Subcutaneous adipose tissue (tissue), 4 donors: ENCODE measurements around the gene DCBLD2. TPM values are rescaled to one million over a fixed set of nuclear protein-coding genes. Genes with fewer than 3 reads are reported as not detected.

Experiments
- CTCF ChIP-seq: fragments of 450-650 bp; IDR thresholded peaks from one replicate; pipeline ENCODE4 v1.5.1; 2016; ENCODE audit warnings: low read depth, mild to moderate bottlenecking, control low read depth, antibody characterized with exemption, moderate library complexity
- total RNA-seq, 4 donors: library from RNA; depleted of rRNA; stranded (reverse); fragments of >200 nt; gene quantifications; one replicate each; pipeline ENCODE4 v1.1.0, GENCODE V29; 2016

The DCBLD2 gene
- total RNA-seq, 4 donors from 2014 or later = 29.2 to 48.4 (median 31.2) TPM

- TF ChIP-seq CTCF = no peak
These were observed 115.0 kb downstream of the DCBLD2 start for GRCh38 chr3:98786364-98787006.

DNA sequence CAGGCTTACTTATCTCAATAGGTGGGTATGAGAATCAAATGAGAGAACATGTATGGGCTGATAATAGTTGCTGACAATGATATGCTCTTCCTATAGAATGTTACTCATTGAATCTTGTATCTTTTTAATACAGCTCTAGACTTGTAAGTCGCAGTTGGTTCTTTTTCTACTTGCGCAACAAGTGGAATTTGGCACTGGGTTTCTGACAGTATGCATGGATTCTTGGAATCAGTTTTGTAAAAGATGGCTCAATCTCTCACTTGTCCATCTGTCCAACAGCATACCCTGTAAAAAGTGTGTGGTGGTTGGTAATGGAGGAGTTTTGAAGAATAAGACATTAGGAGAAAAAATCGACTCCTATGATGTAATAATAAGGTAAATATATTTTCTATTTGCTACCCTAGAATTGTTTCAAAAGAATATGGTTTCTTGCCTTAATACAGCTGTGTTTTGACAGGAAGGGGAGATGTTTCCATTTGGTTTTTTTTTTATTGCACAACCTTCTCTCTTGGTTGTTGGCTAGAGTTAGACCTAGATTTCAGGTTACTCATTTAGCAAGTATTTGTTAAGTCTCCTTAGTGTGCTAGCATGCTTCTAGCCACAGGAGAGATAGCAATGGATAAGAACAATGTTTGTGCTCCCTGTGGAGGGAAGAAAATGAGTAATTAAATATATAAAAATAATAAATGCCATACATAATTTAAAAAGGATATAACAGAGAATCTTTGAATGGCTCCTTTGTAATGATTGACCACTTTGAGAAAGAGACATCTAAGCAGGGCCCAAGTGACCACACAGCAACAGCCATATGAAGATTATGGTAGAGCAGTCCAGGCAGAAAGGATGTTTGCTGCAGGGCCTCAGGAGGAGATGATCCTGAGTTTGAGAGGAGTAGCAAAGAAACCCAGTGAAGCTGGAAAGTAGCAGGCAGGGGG is 116.6 kb downstream of the DCBLD2 start:
- no peak for TF ChIP-seq CTCF

DNA sequence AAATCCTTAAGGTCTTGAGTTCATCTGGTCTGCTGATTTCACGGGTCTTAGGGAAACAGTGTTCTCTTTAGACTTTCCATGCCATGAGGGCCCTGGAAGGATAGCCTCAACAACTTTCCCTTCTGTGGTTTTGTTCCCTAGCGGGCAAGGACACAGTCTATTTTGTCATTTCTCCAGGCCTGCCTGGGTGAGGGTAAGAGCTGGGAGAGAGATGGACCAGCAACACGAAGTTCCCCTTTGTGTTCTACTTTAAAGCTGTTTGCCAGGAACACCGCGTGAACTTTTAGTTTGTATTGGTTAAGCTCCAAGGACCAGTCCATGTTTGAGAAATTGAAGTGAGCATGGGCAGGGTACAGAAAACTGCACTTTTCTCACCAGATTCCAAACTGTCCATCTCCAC is 117.5 kb downstream of the DCBLD2 start:
- TF ChIP-seq CTCF = no peak

DNA sequence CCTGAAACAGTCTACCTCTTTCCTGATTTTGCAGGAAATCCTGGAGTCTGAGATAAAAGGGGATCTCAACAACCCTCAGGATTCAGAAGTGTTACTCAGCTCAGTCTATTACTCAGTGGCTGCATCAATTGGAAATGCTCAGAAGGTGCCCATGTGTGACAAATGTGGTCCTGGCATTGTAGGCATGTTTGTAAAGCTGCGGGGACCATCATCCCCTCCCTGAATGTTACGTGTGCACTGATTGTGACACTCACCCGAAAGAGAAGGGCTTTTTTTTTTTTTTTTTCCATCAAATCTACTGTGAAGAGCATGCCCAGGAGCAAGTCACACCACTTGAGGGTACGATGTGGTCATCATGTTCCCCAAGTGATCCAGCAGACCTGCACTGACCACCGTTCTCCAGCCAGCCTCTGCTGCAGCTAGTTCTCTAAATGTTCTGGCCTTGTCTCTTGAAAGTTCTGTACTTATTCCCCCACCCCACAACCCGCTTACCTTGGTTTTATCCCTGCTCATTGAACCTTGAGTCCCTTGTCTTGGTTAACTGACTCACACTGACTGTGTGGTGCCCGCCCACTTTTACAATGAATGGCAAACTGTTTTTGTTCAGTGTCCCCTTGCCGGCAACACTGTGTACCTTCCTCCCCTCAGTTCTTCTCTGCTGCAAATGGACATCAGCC is 118.5 kb downstream of the DCBLD2 start:
- no peak for TF ChIP-seq CTCF

DNA sequence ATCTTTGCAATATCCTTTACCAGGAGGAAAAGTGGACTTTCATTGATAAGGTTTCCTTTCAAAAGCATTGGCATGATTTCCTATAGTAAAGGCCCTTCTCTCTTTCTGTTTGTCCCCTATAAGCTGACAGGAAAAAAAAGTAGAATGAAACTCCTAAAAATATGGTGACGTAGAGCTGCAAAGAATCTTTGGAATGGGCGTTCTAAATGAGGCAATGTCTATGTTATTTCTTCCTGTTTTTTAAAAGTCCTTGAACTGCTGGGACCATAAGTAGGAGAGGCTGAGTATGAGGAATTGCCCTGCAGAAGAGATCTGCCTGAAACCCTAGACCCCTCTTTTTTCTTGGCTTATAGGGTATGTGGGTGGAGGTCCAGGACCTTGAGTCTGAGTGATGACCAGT is 121.2 kb downstream of the DCBLD2 start:
- no peak for TF ChIP-seq CTCF

DNA sequence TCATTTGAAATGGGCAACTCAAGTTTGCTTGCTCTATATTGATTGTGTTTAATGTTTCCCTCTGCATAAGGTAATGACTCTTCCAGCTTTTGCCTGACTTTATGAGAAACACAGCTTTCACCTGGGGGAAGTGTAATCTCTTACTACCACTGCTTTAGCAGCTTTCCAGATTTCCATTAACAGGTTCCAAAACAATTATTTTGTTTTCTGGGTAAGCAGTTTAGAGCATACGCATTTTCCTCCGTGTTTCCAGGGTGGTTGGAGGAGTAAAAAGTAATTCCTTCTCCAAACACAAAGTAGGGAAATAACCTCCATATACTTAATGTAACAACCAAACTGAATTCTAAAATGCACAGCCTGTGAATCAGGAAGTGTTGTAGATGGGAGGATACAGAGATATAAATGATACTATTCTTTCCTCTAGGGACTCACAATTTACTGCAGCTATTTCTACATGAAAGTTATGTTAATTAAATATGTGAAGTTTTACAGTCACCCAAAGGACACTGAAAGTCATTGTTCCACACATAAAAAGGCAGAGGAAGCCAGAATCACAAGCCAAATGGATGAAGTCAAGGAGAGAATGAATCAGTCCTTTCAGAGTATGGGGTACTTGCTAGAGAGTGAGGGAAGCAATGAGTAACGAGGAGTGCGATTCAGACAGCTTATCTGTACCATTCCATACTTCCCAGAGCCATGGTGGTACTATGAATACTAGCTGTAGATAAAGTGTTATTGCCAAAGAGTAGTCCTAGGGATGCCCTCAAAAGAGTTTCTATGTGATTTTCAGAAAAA is 121.8 kb downstream of the DCBLD2 start:
- no peak for TF ChIP-seq CTCF
